HG03571 (cell line): ENCODE results near the gene NEDD9.

ENCODE experiments used
- ATAC-seq: cut with Tn5 transposase; IDR thresholded peaks from one replicate; pipeline ENCODE4 v1.9.1; 2021; ENCODE audit not compliant: unreplicated experiment

The NEDD9 gene

DNA sequence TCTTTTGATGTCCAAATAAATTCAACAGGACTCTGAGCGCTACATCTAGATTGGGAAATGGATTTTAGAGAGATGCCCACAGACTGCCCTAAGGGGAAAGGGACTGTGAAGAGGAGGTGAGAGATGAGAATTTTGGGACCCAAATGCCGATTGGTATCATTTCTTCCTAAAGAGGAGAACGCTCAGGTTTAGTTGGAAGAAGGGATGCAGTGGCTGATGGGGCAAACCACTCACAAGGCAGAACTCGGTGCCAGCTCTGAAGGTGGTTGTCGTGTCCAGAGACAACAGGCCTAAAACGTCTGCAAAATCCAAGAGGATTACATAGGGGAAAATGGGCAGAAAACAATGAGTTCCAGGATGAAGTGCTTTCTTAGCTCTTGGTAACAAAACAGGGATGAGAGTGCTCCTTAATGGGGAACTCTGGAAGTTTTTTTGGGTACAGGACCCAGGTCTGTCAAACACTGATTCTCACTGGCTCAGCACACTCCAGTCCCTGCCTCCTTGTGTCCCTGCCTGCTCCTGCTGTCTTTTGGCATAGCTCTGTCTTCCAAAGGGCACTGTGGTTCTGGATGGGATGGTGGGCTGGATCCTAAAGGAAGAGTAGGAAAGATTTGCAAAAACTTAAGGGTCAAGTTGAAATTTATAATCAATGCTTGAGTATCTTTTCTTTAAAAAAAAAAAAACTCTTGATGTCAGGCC lies 29.0 kb downstream of the NEDD9 start:
- ATAC-seq = no peak

DNA sequence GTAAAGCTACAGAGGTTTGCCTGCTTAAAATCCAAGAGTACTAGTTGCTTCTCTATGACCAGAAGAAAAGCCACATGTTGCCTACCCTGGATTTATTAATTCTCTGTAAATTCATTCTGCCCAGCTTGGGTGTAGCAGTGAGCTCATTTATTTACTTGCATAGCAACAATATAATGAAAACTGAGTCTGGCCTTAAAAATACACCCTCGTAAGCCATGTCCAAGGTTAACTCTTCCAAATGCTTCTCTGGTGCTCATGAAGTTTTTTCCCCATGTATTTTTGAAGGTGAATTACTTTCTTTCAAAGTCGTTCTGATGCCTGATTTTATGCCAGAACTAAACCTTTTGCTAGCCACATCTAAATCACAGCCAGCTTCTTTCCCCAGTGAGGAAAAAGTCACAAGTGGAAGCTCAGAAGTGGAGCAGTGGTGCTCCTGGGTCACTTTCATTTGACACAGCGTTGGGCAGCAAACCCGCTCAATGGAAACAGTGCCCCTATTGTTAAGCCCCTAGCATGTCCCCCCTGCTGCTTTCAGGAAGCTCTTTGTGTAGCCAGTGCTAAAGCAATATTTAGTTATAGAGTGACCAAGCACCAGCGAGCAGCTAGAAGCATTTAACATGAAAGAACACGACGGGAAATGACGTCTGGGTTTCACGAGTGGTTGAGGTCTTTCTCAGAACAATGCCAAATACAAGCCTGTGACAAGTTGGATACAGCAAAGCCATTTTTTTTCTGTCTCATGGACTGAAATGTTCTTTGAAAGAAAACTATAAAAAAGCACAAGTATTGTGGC lies 29.8 kb downstream of the NEDD9 start:
- ATAC-seq = no peak

DNA sequence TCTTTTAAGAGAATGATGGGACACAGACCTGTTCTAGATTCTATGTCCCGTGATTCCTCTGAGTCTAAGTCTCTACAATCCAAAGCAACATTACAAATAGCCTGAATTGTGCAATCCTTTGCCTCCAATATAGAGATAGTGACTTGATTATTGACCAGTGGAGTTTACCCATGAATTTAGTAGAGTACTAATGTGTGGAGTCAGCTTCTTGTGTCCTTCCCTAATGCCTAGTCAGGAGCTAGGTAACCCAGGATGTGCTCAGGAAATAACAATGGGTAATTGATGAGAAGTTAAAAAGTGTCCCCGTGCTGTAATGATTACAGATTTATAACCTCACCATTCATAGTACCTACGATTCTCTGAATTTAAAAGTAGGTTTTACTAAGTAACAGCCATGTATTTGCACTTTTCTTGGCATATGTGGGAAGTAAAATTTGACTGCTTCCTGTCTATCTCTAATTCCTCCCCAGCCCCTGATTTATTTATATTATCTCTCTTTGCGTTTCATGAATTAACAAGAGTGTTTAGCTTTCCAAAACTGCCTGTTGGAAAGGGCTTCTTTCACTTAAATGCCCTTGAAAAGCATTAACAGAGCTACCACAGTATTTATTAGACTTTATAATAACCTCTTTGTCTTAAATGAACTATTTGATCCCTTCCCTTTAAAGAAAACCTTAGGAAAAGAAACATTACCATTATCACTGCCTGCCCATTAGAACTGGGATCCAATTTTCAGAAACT lies 30.5 kb downstream of the NEDD9 start:
- no peak for ATAC-seq

DNA sequence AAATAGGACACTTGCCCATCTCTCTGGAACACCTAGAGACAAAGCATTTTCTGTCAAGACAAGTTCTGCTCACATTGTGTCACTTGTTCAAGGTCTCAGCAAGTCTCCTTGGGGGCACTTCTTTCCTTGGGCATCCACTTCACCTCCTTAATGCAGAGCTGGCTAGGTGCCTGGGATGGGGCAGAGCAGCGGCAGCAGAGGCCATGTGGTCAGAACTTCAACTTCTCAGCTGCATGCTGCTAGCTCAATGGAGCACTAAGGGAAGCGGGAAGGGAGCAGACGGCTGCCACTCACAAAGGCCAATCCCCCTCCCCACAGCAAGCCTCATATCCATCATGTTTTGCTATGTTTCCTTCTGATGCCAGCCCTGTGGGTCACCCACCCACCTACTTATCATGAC lies 31.5 kb downstream of the NEDD9 start:
- ATAC-seq = no peak

DNA sequence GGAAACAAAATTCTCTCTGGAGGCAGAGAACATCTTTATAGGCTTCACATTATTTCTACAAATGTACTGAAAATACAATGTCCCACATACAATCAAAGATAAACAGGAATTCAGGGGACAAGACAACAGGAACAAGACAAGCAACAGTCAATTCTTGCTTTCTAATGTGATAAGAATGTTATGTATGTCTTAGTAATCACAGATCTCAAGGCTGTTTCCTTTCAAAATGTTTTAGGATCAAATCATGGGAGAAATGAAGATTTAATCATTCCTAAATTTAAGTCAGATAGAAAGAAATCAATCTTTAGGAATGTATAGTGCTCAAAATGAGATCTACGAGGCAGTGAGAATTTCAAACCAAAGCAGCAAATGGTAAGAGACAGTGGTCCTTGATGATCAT lies 32.1 kb downstream of the NEDD9 start:
- ATAC-seq = no peak

DNA sequence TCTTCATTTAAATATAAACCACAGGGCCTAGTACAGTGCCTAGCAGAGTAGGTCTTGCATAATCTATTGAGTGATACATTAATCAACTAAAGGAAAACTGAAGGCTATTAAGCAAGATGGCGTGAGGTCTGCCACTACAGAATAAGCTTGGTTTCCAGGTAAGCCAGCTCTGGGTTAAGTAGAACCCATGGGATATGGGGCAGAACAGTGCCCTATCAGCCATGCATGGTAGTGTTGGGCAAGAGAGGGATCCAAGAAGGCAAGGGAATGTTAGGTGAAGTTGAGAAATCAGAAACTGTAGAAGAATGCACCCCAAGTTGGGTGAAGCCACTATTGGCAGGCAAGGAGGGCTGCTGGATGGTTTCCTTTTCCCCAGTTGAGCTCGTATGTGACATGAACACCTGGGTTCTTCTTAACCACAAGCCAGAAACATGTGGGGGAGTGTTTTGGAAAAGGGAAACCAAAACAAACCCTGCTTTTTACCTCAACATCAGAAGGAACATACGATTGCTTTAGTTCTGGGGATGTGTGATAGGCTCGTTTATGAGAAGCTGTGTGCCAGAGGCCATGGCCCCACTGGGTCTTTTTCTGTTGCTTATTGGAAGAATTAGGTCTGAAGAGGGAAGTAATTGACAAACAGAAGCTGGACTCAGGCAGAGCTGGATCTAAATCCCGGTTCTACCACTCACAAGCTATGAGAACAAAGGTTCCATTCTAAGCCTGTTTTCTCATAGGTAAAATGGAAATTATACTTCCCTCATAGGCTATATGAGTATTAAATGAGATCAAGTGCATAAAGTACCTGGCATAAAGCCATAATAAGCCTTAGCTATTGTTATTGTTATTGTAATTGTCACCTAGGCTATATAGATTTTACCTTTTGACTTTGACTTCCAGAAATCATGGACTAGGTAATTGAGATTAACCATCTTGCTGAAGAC lies 33.5 kb downstream of the NEDD9 start:
- ATAC-seq = no peak

DNA sequence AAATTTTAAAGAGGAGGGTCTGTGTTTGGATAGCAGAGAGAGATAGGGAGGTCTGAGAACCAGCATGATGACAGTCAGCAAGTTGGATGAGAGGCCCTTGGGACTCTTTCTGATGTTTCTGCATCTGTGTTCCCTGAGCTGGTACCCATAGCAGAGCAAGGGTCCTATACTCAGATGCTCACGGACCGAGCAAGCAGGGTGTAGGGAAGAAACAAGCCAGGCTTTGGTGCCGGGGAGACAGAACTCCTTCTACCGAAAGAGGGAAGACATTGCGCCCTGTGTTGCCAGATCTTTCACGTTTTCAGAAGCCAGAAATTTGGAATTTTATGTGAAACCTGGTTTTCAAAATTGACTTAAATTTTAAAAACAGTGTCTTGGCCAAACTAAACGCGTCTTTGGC lies 34.6 kb downstream of the NEDD9 start:
- ATAC-seq = no peak

DNA sequence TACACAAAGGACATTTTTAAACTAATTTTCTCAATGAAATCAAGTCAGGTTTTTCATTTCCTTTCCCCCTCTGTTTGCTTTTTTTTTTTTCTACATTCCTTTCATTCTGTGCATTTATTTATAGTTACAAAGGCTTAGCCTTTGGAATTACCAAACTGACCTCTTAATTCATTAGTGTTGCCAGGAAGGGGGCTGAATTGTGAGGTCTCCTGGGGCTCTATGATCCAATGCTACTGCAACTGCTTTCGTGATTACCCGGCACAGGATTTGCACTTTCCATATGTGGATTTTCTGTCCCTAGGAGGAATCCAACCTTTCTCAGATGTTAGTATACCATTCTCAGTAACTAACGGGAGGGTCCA lies 35.3 kb downstream of the NEDD9 start:
- ATAC-seq = no peak

DNA sequence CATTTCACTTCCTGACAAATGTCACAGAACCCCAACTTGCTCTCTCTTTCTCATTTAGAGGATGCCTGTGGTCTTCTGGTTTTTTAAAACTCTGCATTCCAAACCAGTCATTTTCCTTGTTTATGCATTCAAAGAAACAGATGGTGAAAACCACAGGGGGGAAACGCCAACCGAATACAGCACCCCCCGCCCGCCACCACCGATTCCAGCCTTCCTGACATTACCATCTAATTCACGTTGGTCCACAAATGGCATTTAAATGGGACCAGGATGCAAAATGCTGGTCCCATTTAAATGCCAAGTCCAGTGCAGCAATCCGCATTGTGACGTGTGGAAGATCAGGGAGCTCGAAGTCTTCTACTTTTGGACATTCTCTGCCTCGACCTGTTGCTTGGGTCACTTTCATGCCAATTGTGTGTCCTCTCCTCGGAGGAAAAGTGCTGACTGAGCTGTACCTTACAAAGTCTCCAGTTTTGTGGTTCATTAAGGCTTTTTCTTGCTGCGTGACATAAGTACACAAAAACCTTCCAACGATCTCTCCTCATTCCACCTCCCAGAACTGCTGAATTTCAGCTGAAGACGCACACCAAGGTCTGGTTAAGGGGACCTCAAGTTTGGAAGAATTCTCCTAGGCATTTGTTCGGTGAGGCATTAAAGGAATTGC lies 35.8 kb downstream of the NEDD9 start:
- no peak for ATAC-seq

DNA sequence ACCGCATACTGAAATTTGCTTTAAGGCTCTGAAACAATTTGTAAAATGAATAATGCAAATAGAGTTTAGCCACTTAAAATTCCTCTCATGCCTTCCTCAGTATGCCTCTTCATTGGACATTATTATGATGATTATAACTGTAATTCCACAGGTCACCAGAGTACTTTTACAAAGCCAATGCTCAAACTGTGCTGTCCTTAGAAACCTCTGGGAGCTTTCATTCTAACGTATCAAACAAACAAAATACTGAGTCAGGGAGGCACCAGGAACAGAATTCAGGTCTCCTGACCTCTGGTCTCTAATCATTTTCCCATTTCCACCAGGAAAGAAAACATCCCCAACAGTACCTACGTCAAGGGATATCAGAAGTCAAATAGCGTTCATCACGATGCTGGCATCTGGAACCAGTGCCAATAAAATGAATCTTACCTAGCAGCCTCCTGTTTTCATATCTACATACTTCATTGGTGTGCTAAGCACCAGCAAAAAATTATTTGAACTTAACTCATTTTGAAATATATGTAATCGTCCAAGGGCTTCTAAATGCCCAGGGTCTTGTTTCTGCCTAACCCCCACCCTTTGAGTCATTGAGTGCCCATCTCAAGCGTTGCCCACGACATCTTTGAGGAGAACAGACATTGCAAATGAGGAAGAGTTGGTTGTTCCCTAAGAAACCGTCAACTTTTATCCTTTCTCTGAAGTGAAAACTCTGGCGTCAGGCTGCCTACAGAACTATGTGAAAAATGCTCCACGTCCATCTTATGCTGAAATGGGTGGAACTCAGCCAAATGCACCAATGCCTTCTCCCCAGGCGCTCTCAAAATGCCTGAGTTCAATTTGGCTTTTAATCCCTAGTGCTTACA lies 37.9 kb downstream of the NEDD9 start:
- no peak for ATAC-seq

DNA sequence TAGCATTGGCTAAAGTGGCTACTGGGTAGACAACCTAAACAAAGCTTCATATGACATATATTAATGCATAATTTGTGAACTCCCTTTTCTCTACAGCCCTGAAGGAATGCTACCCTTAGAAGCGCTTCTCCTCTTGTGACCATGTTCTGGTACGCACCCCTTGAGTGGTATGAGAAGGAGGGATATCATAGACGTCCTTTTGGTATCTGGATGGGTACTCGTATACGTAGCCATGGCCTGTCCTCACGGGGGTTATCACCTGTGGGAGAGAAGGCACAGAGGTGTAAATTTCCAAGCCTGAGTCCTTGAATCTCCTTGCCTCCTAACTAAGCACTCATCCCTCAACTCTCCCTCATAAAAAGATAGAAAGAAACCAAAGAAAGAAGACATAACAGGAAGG lies 39.0 kb downstream of the NEDD9 start:
- no peak for ATAC-seq

DNA sequence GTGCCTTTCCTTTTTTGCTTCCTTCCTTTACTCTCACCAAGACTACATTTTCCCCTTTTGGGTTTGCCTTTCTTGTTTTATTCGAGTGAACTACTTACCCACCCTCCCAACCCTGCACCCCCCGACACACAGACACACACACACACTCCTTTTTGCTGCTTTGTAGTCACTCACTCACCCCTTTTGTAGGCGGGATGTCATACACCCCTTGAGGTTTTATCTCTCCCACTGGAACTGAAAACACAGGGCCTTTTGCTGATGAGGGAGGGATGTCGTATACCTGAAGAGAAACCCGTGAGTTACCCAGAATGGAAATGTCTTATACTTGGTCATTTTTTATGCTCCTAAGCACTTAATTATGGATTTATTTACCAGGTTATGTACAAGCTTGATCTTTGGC lies 40.3 kb downstream of the NEDD9 start:
- ATAC-seq = no peak

DNA sequence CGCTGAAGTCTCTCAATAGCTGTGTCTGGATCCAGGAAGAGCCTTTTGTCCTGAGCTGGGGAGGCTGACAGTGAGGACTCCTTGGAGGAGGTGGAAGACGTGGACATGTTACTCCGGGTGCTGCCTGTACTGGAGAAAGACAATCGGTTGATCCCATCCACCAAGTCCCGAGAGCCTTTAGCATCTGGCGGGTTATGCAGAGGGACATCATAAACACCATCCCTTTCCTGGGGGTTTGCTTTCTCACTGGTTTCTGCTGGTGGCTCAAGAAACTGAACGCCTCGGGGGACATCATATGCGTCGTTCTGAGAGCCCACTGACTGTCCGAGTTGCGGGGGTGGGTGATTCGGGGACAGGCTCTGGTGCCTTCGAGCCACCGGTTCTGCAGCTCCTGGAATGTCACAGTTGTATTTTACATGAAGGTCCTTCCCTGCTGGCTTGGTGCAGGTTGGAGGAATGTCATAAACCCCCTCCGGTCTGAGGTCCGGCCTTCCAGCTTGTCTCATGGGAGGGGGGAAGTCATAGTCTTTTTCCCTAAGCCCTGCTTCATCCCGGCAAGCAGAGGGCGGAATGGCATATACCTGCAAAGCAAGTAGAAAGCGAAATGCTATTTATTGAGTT lies 41.7 kb downstream of the NEDD9 start:
- ATAC-seq = no peak

DNA sequence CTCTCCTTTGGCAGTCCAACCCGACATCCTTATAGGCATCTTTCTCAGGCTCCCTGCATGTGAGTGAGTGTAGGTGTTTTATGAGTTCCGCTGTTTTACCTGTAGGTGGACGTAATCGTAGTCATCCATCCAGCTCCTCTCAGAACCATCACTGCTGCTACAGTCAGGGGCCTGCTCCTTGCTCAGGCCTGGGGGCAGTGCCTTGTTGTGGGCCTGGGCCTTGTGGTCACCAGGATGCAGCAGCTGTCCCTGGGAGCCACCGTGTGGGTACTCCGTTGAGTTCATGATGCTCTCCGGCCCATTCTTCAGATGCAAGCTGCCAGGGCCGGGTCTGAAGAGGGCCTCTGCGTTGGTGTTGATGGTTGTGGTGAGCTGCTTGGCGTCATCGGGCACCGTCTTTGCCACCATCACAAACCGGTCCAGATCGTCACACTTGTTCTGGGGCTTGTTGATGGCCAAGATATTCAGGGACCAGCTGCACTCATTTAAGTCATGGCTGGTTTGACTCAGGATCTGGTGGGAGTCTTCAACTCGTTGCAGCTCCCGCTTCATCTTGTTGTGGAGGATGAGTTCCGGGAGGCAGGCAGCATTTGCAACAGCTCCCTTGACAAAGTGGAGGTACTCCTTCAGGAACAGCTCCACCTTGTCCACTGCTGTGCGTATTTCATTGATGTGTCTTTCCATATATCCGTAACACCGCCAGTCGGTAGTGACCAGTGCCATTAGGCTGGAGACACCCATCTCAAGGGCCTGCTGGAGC lies 42.4 kb downstream of the NEDD9 start:
- no peak for ATAC-seq

DNA sequence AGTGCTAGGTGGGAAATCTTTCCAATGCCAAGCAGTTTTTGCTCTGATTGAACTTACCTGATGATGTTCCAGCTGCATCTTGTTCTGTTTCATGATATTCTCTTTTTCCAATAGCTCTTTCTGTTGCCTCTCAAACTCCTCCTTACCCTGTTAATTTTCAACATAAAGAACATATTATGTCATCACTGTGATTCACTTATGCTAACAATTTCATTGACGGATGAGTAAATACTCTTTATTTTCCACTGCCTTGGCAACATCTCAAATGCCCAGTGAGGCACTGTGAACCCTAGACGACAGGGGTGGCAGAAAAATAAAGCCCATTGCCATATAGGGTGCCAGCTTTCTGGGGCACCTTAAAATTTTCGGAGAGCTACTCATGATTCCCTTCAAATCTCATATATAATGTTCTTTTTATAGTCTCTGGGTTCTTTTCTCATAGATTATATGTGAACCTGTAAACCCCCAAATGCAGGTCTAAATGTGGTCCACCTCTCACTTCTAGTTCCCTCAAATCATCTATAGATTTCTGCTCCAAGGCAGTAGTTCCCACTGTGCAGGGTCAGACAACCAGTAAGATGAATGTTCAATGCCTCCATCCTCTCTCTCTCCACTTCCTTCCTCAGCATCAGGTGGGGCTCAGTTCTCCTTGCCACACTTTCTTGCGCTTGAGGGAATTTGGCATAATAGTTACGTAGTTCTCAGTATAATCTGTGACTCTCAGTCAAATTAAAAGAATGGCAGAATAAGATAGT lies 44.1 kb downstream of the NEDD9 start:
- no peak for ATAC-seq

DNA sequence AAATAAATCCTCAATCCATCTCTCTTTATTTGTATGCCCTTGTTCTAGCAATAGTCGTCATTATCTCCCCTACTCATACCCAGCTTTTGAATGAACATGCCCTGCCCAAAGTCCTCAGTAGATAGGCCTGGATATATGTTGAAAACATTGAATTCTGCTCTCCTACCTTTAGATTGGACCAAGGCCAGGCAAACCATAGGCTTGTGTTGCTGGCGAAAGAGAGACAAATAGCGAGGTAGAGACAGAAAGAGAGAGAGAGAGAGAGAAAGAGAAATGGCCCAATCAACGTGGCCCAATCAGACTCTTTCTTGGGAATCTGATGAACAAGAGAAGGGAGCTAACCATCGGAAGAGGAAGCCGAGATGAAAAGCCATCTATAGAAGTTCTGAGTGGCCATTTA lies 45.2 kb downstream of the NEDD9 start:
- ATAC-seq = no peak

DNA sequence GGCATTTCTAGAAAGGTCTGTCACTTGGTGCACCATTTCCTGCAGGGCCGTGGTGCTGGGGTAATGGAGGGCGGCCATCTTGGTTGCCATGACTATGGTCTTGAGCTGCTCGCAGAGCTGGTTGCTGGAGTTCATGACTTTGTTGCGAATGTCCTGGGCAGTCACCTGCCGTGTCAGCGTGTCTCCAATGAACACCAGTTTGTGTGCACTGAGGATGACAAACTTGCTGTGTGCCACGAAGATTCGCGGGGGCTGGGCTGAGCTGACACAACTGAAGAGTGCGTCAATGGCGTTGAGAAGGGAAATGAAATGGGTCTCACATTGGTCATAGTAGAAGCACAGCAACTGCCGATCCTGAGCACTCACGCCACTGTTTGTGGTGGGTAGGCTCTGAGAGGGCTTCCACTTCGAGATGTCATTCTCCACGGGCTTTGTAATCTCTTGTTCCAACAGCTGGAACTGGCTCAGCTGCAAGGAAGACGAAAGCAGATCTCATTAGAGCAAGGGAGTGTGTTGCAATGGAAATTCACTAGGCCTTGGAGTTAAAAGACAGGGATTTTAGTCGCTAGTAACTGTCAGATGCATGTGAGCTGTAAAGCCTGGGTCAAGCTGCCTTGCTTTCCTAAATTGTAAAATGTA lies 47.1 kb downstream of the NEDD9 start:
- no peak for ATAC-seq
